NCI-H2227 treated with DMSO at 0.1 percent for 48 hours (cell line): ENCODE results near the gene NRL.
"Not testable (repeated sequence)": the region's sequence is repeated elsewhere in the genome, so short reads cannot be mapped to it uniquely, and the experiment has no call there.

ENCODE experiments used
- DNase-seq: peaks from one replicate; lab custom pipeline; 2025; lab: John Stamatoyannopoulos, UW

Gene NRL

DNA sequence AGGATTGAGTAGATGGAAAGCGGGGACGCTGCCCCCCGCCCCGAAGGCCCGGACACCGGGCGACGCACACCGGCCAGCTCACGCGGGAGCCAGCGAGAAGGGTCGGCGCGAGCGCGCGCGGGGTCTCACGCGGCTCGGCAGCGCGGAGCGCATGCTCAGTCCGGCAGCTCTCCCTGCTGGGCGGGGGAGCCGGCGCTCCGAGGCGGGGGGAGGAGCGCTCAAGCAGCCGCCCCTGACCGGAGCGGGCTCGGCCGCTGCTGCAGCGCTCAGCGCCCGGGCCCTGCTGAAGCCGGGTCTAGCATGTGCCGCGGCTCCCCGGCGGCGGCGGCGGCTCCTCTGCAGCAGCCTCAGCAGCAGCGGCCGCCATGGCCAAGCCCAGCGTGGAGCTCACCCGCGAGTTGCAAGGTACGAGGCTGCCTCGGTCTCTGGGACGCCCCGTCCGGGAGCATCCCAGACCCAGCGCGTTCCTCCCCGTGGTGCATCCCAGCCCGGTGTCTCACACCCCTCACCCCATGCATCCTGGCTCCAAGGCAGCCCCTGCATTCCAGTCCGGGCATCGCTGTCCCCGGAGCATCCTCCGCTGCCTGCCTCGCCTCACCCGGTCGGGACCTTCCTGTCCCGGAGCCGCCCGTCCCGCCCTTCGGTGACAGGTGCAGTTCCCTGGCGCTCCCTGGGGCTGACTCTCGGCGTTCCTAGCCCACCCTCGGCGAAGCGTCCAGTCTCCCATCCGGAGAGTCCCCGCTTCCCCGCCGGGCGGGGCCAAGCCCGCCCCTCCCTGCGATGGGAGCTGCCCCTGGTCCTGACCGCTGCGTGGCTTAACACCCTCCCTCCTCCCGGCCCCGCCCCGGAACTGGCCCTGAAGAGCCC is 62.7 kb downstream of the NRL start, which contains the start of gene CARMIL3:
CARMIL3 (plus strand) TSS at position 221 of the 867 bp plus-strand sequence; CDS start at position 366, 145 bp downstream.
- DNase-seq: peak; percentile 76

DNA sequence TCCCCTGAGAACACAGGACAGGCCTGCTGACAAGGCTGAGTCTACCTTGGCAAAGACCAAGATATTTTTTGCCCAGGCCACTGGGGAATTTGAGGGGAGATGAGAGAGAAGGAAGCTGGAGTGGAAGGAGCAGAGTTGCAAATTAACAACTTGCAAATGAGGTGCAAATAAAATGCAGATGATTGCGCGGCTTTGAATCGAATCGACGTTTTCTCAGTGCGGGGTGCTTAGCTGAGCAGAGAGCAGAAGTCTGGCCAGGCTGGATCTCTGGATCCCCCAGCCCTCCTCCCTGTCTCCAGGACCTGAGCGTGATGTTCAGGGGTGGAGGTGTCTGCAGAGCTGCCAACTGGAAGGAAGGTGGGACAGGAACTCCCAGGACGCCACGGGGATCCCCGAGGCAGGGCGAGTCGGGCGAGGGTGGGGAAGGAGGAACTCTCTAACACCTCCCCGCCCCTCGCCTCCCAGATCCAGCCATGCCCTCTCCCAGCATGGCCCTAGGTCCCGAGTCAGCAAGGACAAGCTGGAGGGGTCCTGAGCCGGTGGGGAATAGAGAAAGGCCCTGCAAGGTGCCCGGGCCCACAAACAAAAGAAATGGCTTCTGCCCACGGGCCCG is 63.5 kb downstream of the NRL start:
- DNase-seq: no peak

DNA sequence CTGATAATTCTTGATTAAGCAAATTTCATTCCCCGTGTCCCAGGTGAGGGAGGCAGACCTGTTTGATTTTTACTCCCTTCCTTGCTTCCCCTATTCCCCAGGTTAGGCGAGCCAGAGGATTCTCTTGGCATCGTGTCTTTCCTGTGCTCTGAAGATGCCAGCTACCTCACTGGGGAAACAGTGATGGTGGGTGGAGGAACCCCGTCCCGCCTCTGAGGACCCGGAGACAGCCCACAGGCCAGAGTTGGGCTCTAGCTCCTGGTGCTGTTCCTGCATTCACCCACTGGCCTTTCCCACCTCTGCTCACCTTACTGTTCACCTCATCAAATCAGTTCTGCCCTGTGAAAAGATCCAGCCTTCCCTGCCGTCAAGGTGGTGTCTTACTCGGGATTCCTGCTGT is 64.0 kb downstream of the NRL start:
- not testable (repeated sequence) for DNase-seq

DNA sequence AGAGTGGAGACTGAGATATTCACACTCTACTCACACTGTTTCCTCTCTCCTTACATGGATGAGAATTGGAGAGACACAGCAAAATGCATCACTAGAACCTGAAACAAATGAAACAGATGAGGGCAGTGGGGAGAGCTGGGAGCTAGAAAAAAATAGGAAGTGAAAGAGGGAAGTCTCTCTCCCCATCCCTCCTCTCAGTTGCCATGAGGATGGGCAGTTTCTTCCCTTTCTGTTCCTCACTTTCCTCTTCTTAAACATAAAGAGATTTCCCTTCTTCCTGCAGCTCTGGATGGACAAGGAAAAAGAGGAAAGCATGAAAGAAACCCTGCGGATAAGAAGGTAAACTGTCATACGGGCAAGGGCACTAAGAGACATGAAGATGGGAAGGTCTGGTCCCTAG is 65.7 kb downstream of the NRL start:
- DNase-seq: not testable (repeated sequence)

DNA sequence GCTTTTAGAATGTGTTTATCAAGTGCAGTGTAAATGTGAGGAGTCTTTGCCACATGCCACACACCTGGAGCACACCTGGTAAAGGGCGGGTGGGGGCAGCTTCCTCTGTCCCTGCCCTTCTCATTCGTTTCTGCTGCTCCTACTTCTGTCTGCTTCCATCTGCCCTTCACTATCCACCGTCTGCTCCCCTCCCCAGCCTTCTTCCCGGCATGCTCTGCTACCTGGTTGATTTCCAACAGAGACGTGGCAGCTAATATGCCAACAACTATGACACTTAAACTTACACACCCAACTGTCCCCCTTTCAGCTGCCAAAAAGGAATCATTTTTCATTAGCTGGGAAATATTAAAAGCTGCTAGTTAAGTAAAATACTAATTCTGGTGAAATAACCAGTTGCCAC is 72.0 kb downstream of the NRL start:
- no peak for DNase-seq

DNA sequence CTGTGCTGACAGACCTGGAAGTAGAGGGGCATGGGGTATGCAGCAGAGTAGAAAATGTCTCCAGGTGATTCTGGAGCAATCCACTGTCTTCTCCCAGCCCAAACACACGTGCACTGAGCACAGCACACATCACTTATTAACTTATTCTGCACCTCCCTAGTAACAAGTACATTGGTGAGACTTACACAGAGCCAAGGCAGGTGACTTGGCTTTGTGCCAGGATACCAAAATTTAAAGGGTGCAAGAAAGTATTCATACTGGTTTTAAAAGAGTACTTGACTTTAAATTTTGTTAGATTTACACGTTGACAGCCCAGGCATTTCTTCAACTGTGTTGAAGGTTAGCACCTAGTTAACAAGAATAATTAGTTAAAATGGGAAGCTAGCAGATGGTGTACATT is 74.1 kb downstream of the NRL start:
- DNase-seq: no peak

DNA sequence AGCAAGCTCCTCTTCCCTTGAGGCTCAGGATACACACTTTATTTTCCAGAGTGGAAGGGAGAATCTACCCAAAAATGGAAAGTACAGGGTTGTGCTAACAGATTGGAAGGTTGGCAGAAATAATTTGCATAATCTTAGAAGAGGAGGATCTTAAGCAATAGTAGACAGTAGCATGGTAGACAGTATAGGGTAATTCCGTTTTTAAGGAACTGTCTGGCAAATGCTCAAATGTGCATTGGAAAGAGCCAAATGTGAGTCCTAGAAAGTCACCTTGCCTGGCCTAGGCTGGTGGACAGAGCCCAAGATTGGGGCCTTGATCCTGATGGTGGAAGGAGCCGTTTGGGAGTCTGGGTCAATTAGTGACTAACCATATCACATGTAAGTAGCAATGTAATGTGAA is 76.1 kb downstream of the NRL start:
- DNase-seq: no peak

DNA sequence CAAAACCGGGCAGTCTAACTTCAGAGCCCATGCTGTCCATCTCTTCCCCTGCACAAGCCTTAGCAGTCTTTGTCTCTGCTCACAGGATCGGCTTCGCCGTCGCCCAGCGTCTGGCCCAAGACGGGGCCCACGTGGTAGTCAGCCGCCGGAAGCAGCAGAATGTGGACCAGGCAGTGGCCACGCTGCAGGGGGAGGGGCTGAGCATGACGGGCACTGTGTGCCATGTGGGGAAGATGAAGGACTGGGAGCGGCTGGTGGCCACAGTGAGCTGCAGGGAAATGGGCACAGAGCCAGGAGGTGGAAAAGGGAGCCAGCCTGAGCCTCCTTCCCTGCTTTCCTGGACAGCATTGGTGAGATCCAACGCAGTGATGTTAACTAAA is 77.1 kb downstream of the NRL start:
- DNase-seq: no peak

DNA sequence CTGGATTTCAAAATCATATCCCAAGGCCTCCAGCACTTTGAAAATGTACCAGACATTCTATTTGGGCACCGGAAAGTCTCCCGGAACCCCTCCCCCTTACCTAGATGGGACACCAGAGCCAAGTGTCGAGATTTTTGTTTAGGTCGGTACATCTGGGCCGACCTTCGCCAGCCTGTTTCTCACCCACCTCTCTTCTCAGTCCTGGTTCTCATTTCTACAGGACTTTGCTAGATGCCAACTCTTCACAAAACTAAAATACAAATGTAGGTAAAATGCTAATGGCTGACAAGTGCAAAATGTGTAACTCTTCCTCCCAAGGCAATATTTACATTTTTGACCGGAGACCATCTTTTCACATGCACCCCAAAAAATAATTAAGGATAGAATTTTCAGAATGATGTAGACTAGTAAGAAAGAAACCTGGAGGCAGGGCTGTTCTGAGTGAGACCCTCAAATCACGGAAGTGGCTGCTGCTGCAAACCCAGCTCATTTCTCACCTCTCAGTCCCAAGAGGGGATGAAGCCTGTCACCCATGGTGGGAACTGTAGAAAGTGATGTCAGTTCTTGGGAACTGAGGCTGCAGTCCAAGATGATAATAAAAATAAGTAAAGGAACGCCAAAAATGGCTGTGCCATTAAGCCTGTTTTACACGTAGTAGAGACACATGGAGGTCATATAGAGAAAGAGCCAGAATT is 77.6 kb downstream of the NRL start:
- not testable (repeated sequence) for DNase-seq

DNA sequence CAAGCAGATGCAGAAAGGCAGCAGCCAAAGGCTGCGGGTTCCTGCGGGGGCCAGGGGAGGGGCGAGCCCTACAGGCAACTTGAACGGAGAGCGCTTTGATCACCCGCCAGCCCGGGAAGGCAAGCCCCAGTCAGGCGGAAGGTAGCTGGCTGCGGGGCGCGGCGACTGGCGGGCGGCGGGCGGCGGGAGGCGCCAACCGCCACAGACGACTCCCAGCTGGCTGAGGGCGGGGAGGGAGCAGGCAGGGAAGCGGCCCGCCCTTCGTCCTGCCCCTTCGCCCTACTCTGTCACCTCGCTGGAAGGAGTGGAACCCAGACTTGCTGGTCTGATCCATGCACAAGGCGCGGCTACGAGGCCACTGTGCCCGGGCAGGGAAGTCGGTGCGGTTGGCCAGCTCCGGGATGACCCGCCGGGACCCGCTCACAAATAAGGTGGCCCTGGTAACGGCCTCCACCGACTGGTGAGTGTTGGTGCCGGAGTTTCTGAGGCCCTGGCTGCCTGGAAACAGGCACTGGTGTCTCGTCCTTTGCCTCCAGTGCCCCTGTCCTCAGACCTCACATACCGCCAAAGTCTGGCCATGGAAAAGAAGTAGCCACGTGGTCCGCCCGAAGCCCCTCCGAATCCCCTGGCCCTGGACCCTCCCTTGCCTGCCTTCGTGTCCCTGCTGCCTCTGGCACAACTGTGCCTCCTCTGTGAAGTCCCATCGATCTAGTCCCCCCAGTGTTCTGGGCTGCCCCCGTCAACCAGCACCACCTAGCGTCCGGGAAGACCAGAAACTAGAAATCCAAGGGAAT is 78.4 kb downstream of the NRL start:
- DNase-seq: peak; percentile 75

DNA sequence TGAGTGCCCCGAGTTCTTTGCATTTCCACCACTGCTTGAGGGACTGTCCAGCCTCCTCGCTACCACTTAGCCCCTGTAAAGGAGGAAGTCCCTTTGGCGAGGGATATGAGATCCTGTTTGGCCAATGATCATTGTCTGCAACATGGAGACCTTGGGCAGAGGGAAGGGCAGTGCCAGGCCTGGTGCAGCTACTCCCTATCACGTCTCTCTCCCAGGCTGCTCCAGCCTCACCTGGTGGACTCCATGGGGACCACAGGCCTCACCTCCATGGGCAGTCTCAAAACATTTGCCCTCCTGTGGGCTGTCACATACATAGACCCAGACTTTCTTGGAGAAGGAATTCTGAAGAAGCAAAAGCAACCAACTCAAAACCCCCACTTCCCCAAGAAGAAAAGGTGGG is 79.0 kb downstream of the NRL start:
- not testable (repeated sequence) for DNase-seq

DNA sequence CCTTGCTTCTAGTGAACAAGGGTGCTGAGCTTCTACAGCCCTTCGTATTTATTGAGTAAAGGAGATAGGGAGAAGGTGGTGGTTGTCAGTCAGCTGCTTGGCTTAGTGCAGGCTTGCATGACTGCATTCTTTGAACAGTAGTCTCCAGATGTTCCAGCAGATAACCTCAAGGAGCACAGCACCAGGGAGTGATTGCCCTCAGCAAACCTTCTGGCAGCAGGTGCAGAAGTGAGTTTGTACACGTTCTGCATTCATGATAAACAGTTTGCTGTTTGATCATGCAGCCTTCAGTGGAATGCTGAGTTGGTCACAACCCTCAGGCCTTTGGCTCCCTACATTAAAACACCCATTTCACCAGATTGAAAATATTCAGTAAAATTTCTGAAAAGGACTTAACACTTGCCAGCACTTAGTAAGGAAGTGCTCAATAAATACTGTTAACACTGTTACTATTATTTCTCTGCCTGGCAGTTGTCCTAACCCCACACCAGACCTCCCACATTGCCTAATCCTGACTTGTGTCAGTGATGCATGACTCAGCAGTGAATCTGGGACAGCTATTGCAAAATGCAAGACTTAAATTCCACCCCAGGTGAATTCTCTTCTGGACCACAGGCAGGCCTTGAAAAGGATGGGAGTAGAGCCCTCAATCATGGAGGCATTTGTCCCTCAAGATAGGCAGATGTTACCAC is 81.9 kb downstream of the NRL start:
- no peak for DNase-seq

DNA sequence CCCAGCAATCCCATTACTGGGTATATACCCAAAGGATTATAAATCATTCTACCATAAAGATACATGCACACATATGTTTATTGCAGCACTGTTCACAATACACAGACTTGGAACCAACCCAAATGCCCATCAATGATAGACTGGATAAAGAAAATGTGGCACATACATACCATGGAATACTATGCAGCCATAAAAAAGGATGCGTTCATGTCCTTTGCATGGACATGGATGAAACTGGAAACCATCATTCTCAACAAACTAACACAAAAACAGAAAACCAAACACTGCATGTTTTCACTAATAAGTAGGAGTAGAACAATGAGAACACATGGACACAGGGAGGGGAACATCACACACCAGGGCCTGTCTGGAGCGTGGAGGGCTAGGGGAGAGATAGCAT is 83.4 kb downstream of the NRL start:
- not testable (repeated sequence) for DNase-seq

DNA sequence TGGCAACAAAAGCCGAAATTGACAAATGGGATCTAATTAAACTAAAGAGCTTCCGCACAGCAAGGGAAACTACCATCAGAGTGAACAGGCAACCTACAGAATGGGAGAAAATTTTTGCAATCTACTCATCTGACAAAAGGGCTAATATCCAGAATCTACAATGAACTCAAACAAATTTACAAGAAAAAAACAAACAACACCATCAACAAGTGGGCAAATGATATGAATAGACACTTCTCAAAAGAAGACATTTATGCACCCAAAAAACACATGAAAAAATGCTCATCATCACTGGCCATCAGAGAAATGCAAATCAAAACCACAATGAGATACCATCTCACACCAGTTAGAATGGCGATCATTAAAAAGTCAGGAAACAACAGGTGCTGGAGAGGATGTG is 85.1 kb downstream of the NRL start:
- DNase-seq: not testable (repeated sequence)
